Activated T-cell treated with anti-CD3 and anti-CD28 coated beads for 4 hours (primary cell): ENCODE measurements around the gene PEPD.

ENCODE experiments used
- DNase-seq: peaks from one replicate; pipeline ENCODE4 v3.0.0-alpha.2; 2020

Gene PEPD

DNA sequence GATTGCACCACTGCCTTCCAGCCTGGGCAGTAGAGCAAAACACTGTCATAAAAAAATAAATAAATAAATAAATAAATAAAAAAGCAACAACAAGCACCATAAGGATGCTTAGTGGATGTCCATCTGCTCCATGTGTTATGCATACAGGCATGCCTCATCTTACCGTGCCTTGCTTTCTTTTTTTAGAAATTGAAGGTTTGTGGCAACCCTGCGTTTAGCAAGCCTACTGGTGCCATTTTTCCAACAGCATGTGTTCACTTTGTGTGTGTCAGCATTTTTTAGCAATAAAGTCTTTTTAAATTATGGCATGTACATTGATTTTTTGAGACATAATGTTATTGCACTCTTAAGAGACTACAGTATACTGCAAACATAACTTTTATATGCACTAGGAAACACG is 68.3 kb downstream of the PEPD start:
- no peak for DNase-seq

DNA sequence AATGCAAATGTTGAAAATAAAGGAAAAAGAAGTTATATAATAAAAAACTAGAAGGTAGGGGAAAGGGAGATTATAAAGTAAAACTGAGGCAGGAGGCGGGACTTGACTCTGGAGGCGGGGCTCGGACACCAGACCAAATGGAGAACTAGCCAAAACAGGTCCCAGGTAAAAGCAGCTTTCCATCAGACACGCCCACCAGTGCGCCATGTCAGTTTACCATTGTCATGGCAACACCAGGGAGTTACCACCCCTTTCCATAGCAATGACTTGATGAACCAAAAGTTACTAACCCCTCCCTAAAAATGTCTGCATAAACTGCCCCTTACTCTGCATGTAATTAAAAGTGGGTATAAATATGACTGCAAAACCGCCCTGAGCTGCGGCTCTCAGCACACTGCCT is 70.9 kb downstream of the PEPD start:
- DNase-seq: no peak

DNA sequence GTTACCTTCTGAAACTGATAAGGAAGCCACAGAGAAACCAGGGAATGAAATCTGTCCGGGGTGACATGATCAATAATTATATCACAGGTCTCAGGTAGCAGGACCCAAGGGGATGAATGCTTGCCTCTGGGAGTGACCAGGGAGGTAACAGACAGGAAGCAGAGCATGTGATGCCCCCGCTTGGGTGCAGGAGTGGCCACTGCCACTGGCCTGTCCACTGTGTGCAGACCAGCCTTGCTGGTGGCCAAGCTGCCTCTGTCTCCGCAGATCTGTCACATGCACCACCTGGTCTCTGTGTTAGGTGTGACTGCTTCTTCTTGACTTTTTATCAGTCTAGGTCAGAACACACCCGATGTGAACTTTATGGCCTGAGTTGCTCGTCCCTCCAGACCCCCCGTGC is 71.8 kb downstream of the PEPD start:
- no peak for DNase-seq

DNA sequence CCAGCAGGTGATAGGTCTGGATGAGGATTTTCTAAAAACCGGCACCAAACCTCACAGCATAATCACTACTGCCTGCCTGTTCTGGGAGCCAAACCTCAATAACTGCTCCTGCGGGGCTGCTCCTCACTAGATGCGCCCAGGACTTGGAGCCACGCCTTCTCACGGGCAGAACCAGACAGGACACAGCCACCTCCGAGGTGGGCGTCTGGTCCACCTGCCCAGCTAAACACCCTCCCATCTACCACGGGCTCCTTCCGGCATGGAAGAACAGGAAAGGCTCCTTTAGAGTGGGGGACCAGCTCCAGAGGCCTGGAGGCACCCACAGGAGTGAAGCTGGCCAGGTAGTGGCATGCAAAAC is 73.5 kb downstream of the PEPD start:
- no peak for DNase-seq

DNA sequence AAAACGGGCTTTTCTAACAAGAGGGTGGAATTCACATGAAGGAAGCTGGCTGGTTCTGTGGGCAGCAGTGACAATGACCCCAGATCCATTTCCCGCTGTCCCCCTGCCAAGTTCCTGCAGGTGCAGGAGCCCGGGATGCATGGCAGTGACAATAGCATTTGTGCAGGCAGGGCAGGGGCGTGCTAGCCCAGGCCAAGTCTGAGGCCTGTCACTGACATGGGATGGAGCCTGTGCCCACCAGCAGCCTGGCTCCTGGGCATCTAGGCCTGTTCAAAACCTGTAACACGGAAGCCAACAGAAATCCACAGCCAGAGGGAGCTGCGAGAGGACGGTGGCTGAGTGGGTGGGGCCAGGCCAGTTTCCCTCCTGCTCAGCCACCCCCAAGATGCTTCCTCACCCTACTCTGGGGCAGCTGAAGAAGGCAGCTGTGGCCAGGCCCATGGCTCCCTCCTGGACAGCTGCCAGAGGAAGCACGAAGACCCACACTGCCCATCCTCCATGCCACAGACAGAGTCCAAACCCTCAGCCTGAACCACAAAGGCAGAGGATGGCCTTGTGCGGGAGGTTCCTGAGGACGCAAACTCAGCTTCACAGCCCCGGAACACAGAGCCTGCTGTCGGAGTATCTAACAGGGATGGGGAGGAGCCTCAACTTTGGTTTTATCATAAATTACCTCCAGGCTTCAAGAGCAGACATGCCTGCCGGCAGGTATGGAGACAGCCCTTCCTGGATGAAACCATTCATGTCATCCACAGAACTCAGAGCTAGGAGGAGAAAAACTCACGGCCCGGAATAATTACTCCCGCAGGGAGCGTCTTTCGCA is 74.0 kb downstream of the PEPD start:
- DNase-seq: no peak

DNA sequence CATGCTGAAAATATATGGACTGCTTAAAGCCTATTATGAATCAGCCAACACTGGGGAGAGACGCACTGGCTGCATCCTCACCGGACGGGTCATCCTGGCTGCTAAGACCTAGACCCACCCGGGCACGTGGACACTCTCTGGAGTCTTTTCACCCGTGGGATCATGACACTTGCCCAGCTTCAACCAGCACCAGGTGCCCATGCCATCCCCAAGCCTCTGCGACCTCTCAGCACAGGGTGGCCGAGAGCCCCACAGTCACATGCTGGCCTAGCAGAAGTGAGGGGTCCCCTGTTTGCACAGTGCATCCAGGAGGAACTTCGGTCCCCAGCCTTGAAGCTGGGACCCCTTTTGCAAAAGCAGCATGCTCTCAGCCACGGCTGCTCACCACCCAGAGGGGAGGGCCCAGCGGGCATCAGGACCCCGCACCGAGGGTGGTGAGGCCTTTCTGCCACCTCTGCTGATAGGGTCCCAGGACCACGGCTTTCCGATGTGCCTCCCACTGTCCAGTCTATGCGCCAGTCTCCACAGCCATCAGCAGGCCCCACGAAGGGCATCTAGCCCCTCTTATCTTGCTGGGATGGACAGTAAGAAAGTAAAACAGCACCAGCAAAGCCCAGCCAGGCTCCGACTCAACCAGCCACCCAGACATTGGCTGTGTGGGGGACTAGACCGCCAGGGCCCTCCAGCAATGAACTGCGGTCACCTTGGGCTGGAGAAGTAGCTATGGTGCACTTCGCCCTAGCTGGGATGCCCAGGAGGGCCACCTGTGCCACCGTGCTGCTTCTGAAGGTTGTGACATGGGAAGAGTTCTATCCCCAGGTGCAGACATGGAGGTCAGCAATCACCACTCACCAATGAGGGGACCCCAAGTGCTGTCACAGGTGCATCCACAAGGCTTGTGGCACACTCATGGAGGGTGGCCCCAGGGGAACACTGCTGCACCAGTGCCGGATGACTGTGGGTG is 75.0 kb downstream of the PEPD start:
- DNase-seq: no peak

DNA sequence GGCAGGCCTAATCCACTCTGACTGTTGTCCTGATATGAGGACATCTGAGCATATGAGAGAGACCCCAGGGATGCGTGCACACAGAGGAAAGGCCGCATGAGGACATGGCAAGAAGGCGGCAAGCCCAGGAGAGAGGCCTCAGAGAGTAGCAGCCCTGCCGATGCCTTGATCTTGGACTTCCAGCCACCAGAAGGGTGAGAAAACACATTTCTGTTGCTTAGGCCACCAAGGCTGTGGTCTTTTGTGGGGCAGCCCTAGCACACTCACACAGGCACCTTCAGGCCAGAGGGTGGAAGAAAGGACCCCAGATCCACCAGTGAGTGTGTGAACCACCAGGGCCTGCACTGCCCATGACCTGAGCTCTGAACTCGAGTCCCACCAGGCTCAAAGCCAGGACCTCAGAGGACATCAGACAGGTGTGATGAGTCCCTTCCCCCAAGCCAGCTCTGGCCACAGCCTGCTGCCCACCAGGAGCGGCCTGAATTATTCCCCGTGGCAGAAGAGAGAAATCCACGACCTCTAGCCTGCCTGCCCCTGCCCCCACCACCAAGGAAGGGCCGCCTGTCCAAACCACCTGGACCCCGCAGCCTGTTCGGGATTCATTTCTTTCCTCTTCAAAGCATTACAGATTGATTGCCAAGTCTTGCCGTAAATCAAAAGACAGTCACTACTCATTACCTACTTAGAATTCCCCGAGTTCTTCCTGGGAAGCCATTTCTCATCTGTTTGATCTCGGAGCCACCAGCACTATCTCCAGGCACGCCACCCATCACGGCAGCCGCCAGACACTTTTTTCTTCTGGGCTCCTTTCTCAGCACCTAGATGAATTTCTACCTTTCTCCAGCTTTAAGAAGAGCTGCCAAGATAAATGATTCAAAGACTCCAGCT is 75.9 kb downstream of the PEPD start:
- DNase-seq: no peak

DNA sequence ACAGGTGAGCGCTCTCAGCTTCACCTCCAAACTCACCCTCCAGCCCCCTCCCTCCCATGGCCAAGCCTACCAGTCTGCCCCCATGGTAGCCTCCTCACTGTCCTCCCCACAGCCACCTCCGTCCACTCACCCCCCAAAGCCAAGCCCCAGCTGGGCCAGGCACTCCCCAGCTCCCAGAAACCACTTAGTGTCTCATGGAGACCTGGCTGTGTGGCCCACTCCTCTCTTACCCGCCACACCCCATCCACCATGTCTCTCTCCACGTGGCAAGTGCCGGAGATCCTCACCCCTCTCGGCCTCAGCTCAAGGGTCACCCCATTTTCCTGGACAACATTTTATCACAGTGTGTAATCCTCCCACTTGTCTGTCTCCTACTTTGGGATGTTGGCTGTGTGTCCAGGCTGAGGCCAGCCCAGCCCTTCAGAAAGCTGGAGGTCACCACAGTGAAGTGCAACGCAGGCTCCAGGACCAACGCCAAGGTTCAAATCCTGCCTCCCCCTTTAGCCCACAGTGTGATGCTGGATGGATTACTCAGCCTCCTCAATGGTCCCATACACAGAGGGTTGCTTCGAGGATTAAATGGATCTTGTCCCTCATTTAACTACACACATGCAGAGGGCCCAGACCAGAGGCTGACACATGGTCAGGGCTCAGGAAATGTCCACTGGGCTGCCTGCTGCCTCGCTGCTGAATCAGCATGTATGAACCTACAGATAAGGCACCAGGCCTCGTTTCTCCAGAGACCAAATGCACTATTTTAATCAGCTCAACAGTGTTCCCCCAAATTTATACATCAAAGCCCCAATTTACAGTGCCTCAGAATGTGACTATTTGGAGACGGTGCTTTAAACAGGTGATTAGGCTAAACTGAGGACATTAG is 76.8 kb downstream of the PEPD start:
- DNase-seq: no peak

DNA sequence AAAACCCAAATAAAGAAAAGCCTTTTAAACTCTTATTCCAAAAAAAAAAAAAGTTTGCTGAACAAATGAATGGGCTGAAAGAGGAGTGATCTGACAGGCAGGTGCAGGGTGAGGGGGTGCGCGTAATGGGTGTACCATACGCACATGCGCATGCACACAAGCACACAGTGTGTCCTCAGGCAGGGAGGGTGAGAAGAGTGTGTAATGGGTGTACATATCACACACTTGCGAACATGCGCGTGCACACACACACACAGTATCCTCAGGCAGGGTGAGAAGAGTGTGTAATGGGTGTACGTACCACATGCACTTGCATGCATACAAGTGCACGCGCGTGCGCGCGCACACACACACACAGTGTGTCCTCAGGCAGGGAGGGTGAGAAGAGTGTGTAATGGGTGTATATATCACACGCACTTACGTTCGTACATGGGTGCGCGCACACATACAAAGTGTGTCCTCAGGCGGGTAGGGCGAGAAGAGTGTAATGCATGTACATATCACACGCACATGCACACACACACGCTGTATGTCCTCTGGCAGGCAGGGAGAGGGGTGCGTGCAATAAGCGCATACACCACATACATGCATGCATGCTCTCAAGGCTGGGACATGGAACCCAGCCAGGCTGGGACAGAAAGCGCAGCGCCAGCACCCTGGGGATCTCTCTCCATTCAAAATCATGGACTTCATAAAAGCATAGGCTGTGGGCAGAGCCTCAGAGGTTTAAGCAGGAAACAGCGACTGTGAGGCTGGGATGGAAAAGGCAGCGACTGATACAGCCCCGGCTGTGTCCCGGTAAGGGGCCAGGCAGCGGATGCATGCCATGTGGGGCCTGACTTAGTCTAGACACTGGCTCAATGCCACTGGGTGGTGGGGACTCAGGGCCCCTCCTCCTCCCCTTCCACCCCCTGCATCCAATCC is 77.7 kb downstream of the PEPD start:
- no peak for DNase-seq

DNA sequence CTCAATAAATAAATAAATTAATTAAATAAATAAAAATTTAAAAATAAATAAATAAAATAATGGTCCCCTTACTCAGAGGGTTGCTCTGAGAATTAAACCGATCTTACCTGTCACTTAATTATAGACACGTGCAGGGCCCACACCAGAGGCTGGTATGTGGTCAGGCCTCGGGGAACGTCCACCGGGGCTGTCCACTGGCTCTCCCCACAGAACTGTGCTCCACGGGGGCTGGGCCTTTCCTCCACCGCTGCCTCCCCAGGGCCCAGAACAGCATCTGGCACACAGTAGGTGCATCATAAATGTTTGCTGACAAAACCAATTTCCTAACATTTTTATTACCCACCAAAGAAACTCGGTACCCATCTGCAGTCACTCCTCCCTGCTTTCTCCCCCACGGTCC is 78.9 kb downstream of the PEPD start:
- DNase-seq: no peak

DNA sequence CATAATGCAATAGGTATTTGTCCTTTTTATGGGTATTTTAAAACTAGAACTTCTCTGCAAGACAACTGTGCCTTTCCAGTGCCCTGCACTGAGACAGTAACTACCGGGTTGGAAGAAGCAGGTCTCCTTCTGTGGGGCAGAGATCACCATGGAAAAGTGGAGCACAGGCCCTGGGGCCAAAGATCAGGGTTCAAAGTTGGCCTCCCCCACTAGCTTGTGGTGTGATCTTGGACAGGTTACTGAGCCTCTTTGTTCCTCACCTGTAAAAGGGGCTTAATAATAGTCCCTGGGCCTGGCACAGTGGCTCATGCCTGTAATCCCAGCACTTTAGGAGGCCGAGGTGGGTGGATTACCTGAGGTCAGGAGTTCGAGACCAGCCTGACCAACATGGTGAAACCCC is 79.8 kb downstream of the PEPD start:
- no peak for DNase-seq

DNA sequence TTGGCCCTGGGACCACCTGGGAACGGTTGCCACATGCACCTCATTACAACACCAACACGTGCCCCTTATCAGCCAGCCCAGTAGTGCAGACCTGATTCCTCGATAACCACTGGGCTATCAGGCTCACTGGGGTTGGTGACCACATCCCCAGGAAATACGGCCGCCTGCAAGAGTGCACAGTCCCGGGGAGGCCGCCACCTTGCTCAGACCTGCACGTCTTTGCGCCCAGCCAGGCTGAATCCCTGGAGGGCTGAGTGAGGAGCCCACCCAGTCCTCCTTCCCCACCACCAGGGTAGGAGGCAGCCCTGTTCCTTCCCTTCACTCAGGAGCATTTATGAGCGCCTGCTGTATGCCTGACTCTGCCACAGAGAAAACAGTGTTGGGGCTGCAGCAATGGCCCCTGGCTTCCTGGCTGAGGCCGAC is 80.3 kb downstream of the PEPD start:
- DNase-seq: no peak

DNA sequence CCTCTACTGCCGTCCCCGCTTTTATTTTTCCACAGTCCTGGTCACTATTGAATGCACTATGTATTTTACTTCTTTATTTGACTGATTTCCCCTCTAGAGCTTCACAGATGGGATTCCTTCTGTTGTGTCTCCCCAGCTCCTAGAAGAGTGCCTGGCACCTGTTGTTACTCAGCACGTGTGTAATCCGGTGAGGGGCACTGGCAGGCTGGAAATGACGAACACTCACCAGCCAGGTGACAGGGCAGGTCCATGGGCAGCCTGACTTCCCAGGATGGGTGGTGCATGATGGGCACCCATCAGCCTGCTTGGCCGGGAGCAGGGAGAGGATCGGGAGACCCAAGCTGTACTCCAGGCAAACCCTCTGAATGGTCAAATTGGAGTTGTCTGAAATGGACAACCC is 80.9 kb downstream of the PEPD start:
- DNase-seq: no peak

DNA sequence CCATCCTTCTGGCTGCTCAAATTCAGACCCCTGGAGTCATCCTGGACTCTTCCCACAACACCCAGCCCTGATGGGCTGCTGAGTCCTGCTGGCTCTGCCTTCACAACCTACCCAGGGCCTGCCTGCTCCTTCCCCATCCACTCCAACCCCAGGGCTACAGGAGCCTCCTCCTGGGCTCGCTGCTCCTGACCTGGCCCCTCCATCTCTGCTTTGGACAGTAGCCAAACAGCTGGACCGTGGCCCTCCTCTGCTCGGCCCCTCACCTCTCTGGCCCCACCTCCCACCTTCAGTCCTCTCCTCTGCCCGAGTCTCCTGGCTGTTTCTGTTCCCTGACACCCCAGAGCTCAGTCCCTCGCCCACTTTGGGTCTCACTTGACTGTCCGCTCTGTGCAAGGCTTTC is 81.3 kb downstream of the PEPD start:
- DNase-seq: no peak

DNA sequence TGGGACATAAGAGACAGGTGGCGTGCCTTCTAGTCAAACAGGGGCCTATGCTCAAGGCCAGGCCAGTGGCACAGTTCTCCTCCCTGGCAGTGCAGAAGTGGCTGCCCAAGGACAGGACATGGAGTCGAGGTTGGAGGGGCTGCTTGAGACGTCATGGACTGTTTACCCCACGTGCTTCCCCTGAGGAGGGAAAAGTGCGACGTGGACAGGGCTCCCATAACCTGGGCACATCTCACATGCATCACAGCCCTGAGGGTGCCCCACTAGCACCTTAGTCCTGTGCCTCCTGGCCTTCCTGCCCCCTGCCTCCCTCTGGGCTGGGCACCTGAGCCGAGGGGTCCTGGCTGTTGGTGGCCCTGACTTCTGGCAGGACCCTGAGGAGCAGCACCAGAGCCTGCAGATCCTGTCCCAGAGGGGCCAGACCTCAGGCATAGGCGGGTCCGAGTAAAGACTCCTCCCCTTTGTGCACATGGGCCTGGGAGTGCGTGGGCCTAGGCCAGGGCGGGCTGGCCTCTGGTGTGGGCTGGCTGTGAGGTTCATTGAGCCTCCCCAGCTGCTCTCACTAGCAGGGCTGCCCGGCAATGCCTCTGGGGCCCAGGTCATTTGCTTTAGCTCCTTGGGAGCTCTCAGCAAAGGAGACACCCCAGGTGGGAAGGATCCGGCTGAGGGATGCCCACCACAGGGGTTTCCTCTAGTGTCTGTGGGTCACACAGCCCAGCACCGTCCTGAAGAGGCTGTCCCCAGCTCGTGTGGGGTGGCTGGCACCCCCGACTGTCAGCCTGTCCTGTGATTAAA is 82.4 kb downstream of the PEPD start:
- no peak for DNase-seq

DNA sequence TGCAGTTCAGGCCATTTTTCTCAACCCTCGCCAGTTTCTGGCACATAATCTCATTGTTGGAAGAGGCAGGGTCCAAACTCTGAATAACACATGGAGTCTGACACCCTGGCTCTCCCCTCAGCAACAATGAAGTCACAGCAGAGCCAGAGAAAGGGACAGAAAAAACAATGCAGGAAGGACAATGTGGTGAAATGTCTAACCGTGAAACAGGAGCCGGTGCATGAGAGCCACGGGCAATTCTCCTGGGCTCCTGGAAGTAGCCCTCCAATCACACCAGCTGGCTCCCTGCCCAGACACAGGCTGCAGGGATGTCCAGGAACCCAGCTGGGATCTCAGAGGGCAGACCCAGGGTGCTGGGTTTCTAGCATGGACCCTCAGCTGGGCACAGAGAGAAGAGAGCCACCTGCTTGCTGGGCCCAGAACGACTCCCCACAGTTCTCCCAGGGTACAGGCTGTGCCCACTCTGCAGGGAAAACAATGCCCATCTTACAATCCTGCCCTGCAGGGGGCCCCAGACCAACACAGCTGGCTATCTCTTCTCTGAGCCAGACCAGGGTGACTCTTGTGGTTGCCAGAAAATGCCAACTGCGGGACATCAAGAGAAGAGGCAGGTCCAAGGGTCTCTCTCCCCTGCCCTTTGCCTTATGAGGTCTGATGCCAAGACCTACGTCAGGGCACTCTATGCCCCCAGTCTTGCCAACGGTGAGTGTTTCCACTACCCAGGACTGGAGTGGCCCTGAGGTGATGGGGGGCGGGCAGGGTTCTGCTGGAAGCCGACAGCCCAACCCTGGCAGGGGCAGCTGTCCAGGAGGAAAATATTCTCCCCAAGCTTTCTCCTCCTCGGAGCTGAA is 83.5 kb downstream of the PEPD start:
- DNase-seq: no peak

DNA sequence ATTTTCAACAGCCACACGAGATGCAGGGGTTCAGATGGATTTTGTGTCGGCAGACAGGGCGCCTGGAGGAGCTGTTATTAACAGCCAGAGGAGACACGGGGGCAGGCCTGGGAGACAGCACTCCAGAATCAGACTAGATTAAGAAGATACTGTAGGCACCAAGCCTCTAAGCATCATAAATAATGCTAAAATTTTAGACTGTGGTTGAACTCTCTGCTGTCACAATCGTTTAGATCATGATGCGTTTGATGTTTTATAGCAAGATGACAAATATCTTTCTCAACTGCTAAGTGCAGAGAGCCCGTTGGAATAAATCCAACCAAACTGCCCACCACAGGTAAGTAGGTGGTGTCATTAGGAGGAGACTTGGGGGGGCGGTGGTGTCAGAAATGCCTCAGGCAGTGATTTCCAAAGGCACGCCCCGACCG is 84.2 kb downstream of the PEPD start:
- no peak for DNase-seq

DNA sequence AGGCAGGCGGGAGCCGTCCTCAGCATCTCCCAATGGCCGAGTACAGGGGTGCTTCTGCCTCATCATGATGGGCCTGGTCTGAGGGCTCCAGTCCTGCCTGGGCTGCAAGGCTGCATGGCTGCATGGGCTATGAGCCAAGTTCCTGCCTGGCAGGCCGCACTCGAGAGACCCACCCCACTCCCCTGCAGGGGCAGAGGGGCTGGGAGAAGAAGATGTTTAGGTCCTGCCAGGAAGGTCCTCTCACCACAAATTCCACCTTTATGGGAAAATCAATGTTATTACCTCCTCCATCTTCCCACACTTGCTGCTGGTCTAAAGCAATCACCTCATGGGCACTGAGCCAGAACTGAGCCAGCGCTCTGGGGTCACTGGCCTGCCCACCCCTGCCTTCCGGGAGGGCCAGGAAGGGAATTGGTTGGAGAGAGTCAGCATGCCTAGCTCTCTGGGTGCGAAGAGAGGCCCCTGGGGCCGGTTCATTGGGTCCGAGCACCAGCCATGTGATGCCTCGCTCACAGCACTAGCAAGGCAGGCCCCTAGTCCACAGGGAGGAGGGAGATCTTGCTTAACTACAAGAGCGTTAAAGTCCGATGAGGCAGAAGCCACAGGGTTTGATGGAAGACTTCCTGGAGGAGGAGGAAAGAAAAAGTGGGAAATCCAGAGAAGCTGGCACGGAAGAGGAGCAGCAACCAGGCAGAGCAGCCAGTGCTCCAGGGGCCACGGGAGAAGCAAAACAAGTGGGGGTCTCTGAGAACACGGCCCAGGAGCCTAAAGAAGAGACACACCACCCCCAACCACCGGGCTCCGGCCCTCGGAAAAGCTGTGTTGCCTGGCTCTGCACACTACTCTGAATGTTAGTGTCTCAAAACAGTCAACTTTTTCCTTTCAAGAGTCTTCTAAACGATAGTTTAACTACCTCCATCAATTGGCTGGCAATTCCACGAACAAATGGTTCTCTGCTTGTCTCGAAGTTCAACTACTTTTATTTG is 84.9 kb downstream of the PEPD start:
- DNase-seq: no peak
